Stimulated activated naive CD4-positive, alpha-beta T cell treated with Interleukin-2 at 50 U/mL for 16 hours (primary cell): ENCODE data around the gene RAB33A.
"Not testable (repeated sequence)": the region's sequence is repeated elsewhere in the genome, so short reads cannot be mapped to it uniquely, and the experiment has no call there.

Experiments
- DNase-seq: peaks from one replicate; lab custom pipeline; 2025; lab: John Stamatoyannopoulos, UW

Gene RAB33A

DNA sequence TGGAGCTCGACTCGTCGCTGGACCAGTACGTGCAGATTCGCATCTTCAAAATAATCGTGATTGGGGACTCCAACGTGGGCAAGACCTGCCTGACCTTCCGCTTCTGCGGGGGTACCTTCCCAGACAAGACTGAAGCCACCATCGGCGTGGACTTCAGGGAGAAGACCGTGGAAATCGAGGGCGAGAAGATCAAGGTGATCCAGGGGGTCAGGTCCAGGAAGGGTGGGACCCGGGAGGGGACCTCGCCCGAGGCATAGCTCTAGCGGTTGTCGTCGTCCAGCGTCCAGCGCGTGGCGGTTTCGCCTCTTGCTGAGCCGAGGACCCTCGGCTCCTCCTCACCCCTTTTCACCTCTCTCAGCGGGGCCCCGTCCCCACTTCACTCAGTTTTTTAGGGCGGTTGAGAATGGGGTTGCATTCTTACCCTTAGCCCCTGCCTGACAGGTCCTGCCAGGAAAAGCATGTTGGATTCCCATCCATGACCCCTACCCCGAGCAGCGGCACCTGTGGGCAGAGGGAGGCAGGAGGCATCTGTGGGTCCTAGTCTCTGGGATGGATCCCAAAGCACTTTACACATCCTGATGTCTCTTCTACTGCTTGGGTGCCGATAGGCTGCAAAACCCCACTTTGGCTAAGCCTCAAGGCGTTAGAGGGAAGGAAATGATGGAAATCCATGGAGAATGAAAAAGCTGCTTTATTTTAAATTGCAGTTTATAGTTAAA, 524 bp downstream of the RAB33A start:
- no peak for DNase-seq

DNA sequence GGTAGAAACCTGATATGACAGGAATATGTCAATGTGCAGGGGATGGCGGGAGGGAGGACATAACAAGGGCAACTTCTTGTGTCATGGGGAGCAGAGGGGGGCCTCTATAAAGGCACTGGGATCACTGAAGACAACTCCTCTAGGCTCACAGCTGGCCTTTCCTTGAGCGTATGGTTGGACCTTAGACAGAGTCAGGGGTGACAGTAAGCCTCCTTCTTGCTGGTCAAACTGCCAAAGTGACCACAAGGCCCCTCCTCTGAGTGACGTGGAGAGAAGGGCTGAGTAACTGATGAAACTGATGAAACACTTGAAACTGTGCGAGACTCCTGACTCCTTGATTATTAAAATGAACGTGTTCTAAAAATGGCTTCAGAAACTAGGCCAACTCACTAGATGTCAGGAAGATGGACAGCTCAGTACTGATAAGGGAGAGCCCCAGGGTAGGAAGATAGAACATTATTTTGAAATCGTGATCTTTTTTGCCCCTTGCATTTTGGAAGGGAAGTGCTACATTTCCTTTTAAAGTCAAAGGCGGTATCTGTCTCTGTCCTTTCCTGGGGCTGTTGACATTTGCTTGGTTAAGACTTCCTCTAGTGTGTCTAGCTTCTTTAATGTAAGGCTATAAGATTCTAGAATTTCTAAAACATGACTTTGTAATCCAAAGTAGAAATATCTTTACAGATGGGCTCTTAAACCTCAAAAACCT, 1.6 kb downstream of the RAB33A start:
- peak; percentile 3 for DNase-seq

DNA sequence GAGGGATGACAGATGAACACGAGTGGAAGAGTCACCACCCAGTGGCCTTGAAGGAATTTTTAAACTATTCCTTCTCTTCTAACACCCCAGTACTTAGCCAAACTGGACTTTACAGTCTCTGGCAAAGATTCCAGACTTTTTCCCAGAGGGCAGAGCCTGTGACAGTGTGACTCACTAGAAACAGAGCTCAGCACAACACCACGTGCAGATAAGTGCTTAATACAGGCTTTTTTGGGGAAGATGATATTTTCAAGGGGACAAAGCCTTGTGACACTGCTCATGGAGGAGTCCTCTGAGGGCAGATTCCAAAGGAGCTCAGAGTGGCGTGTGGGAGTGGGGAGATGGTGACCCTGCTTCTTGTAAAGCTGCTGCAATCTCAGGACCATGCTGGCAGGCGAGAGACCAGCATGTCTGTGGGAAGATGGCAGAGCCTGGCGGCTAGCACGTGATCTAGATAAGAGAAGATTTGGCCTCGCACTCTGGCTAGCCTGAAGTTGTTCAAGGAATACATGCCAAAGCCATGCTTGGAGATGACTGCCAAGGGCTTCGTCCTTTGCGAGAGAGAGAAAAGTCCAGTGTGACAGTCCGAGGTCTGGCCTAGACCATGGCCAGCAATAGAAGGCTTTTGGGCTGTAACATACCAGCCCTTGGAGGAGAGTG, 2.4 kb downstream of the RAB33A start:
- DNase-seq = no peak

DNA sequence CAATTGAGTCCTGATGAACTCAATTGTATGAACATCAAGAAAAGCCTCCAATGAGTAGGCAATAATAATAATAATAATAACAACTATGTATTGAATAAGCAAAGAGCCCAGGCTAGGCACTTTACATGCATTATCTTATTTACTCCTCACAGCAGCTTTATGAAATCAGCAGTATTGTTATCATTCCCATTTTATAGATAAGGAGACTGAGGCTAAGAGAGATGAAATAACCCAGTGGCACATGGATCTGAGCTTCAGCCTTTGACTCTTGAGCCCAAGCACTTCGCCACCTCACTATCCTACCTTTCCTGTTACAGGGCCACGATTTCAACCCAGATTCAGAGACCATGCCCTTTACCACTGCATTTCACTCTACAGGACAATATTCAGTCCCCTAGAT, 3.2 kb downstream of the RAB33A start:
- no peak for DNase-seq

DNA sequence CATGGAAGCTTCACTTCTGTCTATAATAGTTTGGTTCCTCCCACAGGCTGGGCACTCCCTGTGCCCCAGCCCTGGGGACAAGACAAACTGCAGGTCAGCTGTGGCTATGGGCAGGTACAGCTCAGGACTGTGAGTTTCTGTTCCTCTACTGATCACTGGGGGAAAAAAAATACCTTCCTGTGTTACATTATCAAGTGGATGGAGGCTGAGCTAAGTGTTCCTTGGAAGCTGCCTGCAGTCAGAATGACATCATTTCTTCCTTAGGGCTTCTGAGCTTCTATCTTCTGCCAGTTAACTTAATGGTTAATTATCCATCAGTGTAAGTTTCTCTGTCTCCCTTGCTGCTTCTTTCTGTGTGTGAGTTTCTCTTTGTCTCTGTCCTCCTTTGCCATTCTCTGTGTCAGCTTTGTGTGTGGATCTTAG, 4.6 kb downstream of the RAB33A start:
- no peak for DNase-seq

DNA sequence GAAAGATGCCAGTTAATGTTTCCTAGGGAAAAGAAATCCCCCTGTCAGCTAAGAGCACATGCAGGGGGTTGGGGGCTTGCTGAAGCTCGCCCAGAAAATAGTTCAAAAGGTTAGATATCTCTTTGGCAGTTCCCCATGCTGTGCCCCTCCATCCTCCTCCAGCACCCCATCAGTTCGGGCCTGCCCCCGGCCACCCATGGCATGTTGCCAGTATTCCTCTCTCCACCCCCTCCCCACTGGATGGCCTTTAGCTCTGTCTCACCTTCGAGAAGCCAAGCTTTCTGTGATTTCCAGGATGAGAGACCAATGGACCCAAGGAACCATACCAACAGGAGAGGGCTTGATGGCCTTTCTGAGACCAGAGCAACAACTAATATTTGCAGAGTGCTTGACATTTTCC, 5.2 kb downstream of the RAB33A start:
- no peak for DNase-seq

DNA sequence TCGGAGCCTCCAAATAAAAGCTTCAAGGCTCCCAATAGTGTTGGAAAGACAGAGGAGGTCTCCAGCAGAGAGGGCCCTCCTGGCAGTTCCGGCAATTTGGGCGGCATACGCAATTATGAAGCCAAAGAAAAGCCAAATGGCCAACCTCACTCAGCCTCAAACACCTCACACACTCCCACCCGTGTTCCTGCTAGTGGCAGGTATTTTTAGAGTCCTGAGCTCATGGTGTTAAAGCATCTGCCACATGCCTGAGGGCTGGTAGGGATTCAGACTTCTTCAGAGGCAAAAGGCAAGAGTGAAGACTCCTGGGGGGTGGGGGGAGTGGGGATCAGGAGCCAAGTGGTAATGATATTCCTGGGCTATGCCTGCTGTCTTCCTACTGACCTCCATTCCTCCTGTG, 7.4 kb downstream of the RAB33A start:
- DNase-seq = no peak

DNA sequence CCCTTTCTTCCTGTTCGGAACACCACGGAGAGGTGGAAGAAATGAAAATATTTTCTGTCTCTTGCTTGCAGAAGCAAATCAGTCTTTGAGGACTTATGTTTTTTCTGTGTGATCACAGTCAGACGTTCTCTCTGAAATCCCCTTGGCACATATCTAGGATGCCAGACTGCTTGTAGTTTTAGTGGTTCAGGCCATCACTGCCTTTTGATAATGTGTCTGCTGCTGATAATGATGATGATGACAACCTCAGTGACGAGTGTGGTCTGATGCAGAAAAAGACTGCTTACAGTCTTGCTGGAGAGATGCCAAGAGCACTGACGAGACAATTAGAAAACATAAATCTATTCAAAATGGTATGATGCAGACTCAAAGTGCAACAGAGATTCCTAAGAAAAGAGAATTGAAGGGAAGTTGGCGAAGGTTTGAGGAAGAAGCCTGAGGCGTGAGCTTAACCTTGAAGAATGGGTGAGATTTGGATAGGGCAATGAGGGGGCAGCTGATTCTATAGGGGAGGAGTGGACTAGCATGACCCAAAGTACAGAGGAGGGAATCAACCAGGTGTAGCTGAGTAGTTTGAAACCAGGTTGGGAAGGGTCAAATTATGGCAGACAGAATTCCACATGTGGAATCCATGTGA, 7.9 kb downstream of the RAB33A start:
- no peak for DNase-seq

DNA sequence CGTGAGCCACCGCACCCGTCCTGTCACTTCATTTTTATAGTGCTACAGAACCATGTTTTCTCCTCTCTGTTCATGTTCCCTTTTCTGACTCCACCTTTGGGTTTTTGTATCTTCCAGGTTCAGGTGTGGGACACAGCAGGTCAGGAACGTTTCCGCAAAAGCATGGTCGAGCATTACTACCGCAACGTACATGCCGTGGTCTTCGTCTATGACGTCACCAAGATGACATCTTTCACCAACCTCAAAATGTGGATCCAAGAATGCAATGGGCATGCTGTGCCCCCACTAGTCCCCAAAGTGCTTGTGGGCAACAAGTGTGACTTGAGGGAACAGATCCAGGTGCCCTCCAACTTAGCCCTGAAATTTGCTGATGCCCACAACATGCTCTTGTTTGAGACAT, 12.4 kb downstream of the RAB33A start:
- DNase-seq = no peak

DNA sequence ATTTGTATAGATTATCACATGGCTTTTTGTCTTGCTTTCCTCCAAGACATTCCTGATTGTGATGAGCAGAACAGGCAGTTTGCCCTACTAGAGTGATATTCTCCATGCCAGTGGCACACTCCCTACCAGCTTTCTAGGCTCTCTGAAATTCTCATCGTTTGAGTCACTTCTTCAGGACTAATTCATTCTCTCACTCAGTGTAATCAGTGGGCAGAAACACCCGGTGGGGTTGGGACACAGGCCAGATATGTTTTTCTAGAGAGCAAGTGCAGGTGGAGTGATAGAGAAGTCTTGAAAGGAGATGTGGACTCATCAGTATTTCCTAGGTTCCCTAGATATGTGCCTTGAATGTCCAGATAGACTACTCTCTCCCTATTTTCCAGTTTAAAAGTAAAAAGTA, 13.1 kb downstream of the RAB33A start:
- DNase-seq = no peak

DNA sequence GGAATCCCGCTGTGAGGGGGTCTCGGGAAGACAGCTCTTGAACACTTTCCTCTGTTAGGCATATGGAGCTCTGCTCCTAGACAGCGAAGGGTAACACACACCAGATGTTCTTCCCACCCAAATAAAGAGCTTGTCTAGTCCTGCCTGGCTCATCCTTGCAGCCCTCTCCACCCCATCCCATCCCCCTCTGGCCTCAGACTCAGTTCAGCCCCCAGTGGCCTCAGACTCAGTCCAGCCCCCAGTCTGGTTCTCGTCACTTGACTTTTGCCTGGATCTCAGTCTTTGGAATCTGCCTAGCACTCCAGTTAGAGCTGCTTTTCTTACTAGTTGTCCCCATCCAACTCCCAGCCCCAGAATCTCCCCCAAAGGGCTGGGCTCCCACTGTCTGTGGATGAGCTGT, 14.9 kb downstream of the RAB33A start:
- DNase-seq = no peak

DNA sequence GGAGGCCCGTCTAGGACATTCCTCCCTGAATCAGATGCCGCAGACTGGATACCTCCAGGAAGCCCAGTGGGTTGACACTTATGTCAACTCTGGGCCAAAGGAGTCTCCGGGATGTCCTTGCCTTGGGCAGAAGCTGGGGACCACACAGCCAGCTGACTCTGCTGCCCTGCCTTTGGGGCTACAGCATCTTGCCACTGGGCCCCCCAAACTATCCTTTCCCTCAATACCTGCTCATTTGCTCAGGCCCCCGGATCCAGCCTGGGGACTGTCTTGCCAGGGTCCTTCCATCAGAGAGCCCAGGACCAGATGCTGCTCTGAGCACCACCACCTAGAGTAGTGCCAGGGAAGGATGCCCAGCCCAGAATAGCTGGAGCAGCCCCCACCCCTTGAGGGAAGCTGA, 19.0 kb downstream of the RAB33A start:
- no peak for DNase-seq

DNA sequence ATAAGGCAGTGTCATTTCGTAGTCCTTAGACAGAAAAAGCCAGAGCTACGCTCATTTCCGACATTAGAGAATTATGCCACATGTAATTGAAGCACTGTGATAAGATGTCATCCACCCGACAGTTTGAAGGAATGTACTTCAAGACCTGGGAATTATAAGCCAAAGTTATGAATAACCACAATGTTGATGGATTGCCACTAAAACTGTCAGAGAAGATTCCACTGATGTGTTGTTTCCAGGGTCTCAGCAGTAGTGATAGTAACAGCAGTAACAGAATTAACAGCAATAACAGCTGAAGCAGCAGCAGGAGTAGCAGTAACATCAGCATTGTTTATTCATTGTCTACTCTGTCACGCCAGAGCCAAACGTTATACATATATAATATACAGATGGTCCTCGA, 24.7 kb downstream of the RAB33A start:
- no peak for DNase-seq

DNA sequence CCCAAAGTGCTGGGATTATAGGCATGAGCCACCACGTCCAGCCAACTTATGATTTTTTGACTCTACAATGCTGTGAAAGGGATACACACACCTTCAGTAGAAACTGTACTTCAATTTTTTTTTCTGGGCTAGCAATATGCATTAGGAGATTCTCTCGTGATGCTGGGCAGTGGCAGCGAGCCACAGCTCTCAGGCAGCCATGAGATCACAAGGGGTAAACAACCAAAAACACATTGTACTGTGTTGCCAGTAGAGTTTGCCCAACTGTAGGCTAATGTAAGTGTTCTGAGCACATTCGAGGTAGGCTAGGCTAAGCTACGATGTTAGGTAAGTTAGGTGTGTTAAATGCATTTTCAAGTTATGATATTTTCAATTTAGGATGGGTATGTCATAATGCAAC, 25.7 kb downstream of the RAB33A start:
- no peak for DNase-seq

DNA sequence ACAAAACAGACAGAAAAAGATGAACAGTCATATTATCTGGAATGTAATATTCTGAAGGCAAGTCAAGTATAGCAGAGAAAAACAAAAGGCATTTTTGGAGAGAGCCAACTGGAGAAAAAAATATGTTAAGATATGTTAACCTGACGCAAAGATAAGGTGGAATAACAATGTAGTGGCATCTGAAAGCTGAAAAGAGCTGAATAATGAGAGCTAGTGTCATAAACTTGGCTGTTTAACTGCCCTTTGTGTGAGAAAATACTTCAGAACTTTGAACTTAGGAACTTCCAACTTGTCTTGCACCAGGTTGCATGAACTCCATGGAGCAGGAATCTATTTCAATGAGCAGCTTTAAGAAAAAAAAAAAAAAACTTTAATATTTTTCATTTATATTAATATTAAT, 32.9 kb downstream of the RAB33A start:
- DNase-seq = no peak

DNA sequence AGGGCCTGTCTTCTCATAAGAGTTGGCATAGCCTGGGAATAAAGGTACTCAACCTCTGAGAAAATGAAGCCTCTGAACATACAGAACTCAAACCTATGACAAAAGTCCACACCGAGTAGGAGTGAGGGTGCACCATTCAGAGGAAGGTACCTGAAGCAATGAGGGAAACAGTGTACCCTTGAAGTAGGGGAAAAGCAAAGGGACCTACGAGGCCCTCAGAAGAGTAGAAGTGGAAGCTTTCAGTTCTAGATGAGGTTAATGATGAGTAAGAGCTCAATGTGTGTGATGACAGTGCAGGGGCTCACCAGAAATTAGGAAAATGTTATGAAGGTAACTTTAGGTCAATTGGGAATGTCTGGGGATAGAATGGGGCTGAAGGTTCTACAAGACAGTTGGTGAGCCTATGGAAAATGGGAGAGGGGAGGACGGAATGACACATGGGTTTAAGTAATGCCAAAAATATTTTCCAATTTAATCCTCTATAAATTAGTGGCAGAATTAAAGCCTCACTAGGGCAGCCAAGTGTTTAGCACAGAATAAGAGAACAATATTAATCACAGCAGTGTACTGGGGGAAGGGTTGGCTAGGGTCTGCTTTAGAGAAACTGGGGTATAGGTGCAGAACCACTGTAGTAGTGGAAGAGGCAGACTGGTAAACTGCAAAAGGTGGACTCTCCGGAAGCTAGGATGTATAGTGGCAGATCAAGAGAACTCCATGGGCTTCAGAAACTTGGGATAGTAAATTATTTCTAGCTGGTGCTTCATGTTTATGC, 39.8 kb downstream of the RAB33A start:
- DNase-seq = no peak

DNA sequence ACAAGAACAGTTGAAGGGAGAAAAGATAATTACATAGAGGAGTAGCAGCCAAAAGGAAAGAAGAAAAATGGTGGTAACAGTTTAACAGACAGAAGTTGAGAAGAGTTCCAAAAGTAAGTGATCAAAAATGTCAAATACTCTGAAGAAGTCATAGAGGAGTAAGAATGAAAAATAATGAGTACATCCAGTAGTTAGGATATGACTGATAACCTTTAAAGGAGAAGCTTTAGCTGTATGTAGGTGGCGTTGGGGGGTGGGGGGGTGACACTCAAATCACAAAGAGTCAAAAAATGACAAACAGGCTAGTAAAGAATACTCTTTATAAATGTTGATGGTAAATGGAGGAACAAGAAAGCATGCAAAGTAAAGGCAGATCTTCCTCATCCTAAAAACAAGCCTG, 40.6 kb downstream of the RAB33A start:
- DNase-seq = peak; percentile 16

DNA sequence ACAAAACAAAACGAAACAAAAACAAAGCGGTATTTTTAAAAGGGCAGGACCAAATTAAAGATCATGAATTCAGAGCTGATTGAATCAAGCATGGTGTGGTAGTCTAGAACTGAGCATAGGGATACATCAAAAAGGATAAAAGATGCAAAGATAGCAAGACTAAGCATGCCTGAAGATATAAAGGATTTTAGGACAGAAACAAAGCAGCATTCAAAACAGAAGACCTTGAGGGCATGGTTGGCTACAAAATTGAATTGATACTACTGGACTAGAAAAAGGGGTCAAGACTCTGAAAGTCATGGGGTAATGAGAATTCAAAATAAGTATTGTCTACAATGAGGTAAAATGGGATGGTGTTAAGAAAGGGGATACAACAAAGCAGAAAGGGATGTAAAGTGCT, 41.6 kb downstream of the RAB33A start:
- no peak for DNase-seq

DNA sequence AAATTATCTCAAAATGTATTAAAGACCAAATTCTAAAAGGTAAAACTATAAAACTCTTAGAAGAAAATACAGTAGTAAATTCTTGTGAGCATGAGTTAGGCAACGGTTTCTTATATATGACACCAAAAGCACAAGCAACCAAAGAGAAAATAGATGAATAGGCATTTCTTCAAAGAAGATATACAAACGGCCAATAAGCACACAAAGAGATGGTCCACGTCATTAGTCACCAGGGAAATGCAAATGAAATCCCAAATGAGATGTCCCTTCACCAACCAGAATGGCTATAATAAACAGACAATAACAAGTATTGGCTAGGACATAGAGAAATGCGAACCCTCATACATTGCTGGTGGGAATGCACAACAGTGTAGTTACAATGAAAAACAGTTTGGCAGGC, 44.6 kb downstream of the RAB33A start:
- DNase-seq = no peak

DNA sequence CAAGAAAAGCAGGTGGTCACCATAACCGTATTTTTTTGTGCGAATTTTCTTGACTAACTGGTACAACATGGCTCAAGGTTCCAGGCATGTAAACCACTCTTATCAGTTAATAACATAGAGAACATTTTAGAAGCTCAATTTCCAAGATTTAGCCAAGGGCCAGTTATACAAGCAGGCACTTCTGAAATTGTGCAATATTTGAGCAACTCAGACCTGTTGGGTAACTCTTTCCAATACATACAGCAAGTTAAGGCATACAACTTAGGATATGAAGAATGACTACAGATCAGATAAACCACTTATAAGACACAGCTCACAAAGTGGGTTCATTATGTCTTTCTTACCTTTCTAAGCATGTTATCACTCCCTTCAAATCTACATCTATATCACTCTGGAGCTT, 53.0 kb downstream of the RAB33A start:
- DNase-seq = no peak

DNA sequence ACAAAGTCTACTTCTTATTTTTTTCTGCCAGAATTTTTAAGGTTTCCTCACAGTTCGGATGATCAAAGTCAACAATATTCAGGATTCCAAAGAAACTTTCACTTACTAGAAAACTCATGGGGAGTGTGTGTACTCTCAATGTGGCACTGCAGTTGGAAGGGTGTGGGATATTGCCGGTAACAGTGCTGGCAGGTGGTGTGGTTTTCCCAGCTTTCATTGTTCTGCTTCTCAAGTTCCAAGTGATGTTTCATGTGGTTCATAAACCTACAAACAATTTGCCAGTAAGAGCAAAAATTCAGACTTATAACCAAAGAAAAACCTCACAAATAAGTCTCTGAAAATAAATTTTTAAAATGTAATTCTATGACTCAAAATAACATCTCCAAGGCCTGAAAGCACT, 57.1 kb downstream of the RAB33A start:
- DNase-seq = no peak

DNA sequence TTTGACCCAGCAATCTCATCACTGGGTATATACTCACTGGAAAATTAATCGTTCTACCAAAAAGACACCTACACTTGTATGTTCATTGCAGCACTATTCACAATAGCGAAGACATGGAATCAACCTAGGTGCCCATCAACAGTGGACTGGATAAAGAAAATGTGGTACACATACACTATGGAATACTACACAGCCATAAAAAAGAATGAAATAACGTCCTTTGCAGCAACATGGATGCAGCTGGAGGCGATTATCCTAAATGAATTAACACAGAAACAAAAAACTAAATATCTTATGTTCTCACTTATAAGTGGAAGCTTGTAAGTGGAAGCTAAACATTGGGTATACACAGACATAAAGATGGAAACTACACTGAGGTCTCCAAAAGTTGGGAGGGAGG, 59.4 kb downstream of the RAB33A start:
- not testable (repeated sequence) for DNase-seq
